Trophoblast cell (in vitro differentiated cells and primary cell): ENCODE data around the gene CENPP.

Experiments used
- DNase-seq, 2 donors: peaks; one replicate each; pipeline ENCODE4 v3.0.0-alpha.2; 2016
- H2AFZ ChIP-seq: 2 replicates; pipeline ENCODE4 v1.6.1; 2013; ENCODE audit warnings: low read length, moderate library complexity, mild to moderate bottlenecking; ENCODE audit not compliant: insufficient read depth, poor library complexity
- H2AK5ac ChIP-seq: 2 replicates; pipeline ENCODE4 v1.6.1; 2013; ENCODE audit warnings: mild to moderate bottlenecking, low read length
- H2BK120ac ChIP-seq: 2 replicates; pipeline ENCODE4 v1.6.1; 2013; ENCODE audit warnings: low read length, mild to moderate bottlenecking, moderate library complexity; ENCODE audit not compliant: insufficient read depth, poor library complexity
- H2BK12ac ChIP-seq: 2 replicates; pipeline ENCODE4 v1.6.1; 2013; ENCODE audit warnings: mild to moderate bottlenecking, low read length, moderate library complexity
- H2BK5ac ChIP-seq: 2 replicates; pipeline ENCODE4 v1.6.1; 2013; ENCODE audit warnings: low read length, low read depth, moderate library complexity, mild to moderate bottlenecking; ENCODE audit not compliant: poor library complexity
- H3K14ac ChIP-seq: 2 replicates; pipeline ENCODE4 v1.6.1; 2013; ENCODE audit warnings: mild to moderate bottlenecking, low read length
- H3K18ac ChIP-seq: 2 replicates; pipeline ENCODE4 v1.6.1; 2013; ENCODE audit warnings: mild to moderate bottlenecking, low read length
- H3K23ac ChIP-seq: 2 replicates; pipeline ENCODE4 v1.6.1; 2013; ENCODE audit warnings: low read length
- H3K27ac ChIP-seq: 2 replicates; pipeline ENCODE4 v1.5.1; 2013; ENCODE audit warnings: low read depth, mild to moderate bottlenecking, inconsistent platforms, low read length, moderate library complexity
- H3K27me3 ChIP-seq: 2 replicates; pipeline ENCODE4 v1.6.1; 2013; ENCODE audit warnings: inconsistent platforms, mild to moderate bottlenecking, low read length, moderate library complexity; ENCODE audit not compliant: insufficient read depth
- H3K36me3 ChIP-seq, 2 experiments: 1 replicate in 1 of 2; 2 replicates in 1 of 2; pipeline ENCODE4 v1.6.1; 2013; ENCODE audit warnings: low read length in 2 of 2, mild to moderate bottlenecking in 2 of 2, moderate library complexity in 1 of 2; ENCODE audit not compliant: insufficient read depth in 2 of 2, control insufficient read depth in 1 of 2
- H3K4ac ChIP-seq: 2 replicates; pipeline ENCODE4 v1.6.1; 2013; ENCODE audit warnings: low read depth, mild to moderate bottlenecking, low read length, moderate library complexity
- H3K4me1 ChIP-seq, 2 experiments: 1 replicate in 1 of 2; 2 replicates in 1 of 2; pipeline ENCODE4 v1.6.1; 2013; ENCODE audit warnings: low read length in 2 of 2, mild to moderate bottlenecking in 2 of 2, moderate library complexity in 1 of 2; ENCODE audit not compliant: insufficient read depth in 2 of 2, control insufficient read depth in 1 of 2
- H3K4me2 ChIP-seq: 2 replicates; pipeline ENCODE4 v1.6.1; 2013; ENCODE audit warnings: inconsistent platforms, mild to moderate bottlenecking, low read length, moderate library complexity
- H3K4me3 ChIP-seq: 2 replicates; pipeline ENCODE4 v1.5.1; 2013; ENCODE audit warnings: mild to moderate bottlenecking, low read depth, low read length, inconsistent platforms
- H3K79me1 ChIP-seq: one replicate; pipeline ENCODE4 v1.6.1; 2013; ENCODE audit warnings: low read length
- H3K79me2 ChIP-seq: 2 replicates; pipeline ENCODE4 v1.6.1; 2013; ENCODE audit warnings: low read length, mild to moderate bottlenecking; ENCODE audit not compliant: control insufficient read depth, insufficient read depth, poor library complexity
- H3K9ac ChIP-seq: 2 replicates; pipeline ENCODE4 v1.6.1; 2013; ENCODE audit warnings: mild to moderate bottlenecking, low read length
- H3K9me3 ChIP-seq: 2 replicates; pipeline ENCODE4 v1.6.1; 2013; ENCODE audit warnings: low read depth, mild to moderate bottlenecking, control low read depth, inconsistent platforms, low read length; ENCODE audit not compliant: insufficient read depth
- H4K12ac ChIP-seq: 2 replicates; pipeline ENCODE4 v1.6.1; 2013; ENCODE audit warnings: low read depth, mild to moderate bottlenecking, low read length, moderate library complexity
- H4K8ac ChIP-seq: 2 replicates; pipeline ENCODE4 v1.6.1; 2013; ENCODE audit warnings: low read depth, mild to moderate bottlenecking, low read length, moderate library complexity
- H4K91ac ChIP-seq: one replicate; pipeline ENCODE4 v1.6.1; 2013; ENCODE audit warnings: low read depth, mild to moderate bottlenecking, low read length, moderate library complexity
- WGBS: extraction: QIAGEN DNeasy Blood & Tissue Kit; methylation state at CpG from one replicate; pipeline ENCODE4 v1.1.7; 2013; ENCODE audit warnings: missing lambda C conversion rate; ENCODE audit not compliant: insufficient read length, insufficient coverage; ENCODE audit errors: extremely low coverage; 5-methylcytosine and 5-hydroxymethylcytosine counted together

Gene CENPP

GRCh38 chr9:92658611-92659010, 332.9 kb downstream of the CENPP start:
- DNase-seq: no peak
- WGBS: no CpG with 5 or more reads among the region's 4 CpGs
- no peaks in the 10 kb centered on the region for H3K27me3 ChIP-seq
- no peaks in the 10 kb centered on the region for H3K9me3 ChIP-seq
- peaks cover 31 to 38% of the 10 kb centered on the region in 2 experiments for H3K36me3 ChIP-seq
- H2AK5ac ChIP-seq: no peak overlapping the region
- no peak overlapping the region for H2BK12ac ChIP-seq
- H3K79me1 ChIP-seq: no peaks in the 10 kb centered on the region
- H3K18ac ChIP-seq: no peak overlapping the region
- no peak overlapping the region for H3K14ac ChIP-seq
- no peak overlapping the region for H4K12ac ChIP-seq
- no peak overlapping the region for H2AFZ ChIP-seq
- no peak overlapping the region for H4K91ac ChIP-seq
- H3K27ac ChIP-seq: no peak overlapping the region
- peaks cover 3% of the 10 kb centered on the region for H3K79me2 ChIP-seq
- H3K4ac ChIP-seq: no peak overlapping the region
- H3K23ac ChIP-seq: no peak overlapping the region
- no peak overlapping the region for H2BK120ac ChIP-seq
- H2BK5ac ChIP-seq: no peak overlapping the region
- H4K8ac ChIP-seq: no peak overlapping the region
- H3K4me3 ChIP-seq: no peak overlapping the region
- H3K4me2 ChIP-seq: no peak overlapping the region
- H3K4me1 ChIP-seq: no peaks in the 10 kb centered on the region
- H3K9ac ChIP-seq: no peak overlapping the region

DNA sequence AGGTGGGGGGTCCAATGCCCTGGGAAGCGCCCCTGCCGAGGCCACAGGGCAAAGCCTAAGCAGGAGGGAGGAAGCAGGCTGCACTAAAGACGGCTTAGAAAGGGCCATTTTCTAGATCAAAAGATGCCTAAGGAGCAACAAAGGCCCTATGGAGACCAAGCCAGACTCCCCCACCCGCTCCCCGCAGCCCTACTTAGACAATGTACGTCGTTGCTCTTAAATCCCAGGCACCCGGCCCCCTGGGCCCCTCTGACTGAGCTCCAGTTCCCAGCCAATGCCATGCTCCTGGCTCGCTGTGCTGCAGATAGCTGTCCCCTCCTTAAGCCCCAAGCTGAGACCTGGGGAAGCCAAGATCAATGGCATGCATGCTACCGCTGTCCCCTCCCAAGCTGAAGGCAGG, 333.8 kb downstream of the CENPP start:
- Histone ChIP-seq H3K4me2 (no peak overlapping the region), H3K14ac (no peak overlapping the region), H3K4ac (no peak overlapping the region), H3K27ac (no peak overlapping the region), H2BK5ac (no peak overlapping the region), H2BK120ac (no peak overlapping the region), H4K8ac (no peak overlapping the region), H3K36me3 (peaks cover 32 to 39% of the 10 kb centered on the region in 2 experiments), H3K9me3 (no peaks in the 10 kb centered on the region), H4K91ac (no peak overlapping the region), H4K12ac (no peak overlapping the region), H3K79me1 (no peaks in the 10 kb centered on the region), H3K79me2 (peaks cover 5% of the 10 kb centered on the region), H3K23ac (no peak overlapping the region), H3K4me3 (no peak overlapping the region), H3K9ac (no peak overlapping the region), H2AK5ac (no peak overlapping the region), H3K4me1 (peaks cover 0 to 5% of the 10 kb centered on the region in 2 experiments), H3K27me3 (no peaks in the 10 kb centered on the region), H2AFZ (no peak overlapping the region), H2BK12ac (no peak overlapping the region), H3K18ac (no peak overlapping the region)
- no peak for DNase-seq
- WGBS: no CpG with 5 or more reads among the region's 10 CpGs

GRCh38 chr9:92660266-92660665, 334.5 kb downstream of the CENPP start:
- peak overlapping the region; percentile 25 for H3K4ac ChIP-seq
- no peak for DNase-seq
- H2BK5ac ChIP-seq: no peak overlapping the region
- no peak overlapping the region for H4K8ac ChIP-seq
- H3K4me3 ChIP-seq: no peak overlapping the region
- H3K36me3 ChIP-seq: peaks cover 26 to 35% of the 10 kb centered on the region in 2 experiments
- no peaks in the 10 kb centered on the region for H3K9me3 ChIP-seq
- peaks cover 2 to 5% of the 10 kb centered on the region in 2 experiments for H3K4me1 ChIP-seq
- H3K79me1 ChIP-seq: no peaks in the 10 kb centered on the region
- no peak overlapping the region for H3K23ac ChIP-seq
- no peak overlapping the region for H2BK12ac ChIP-seq
- no peak overlapping the region for H2BK120ac ChIP-seq
- H3K18ac ChIP-seq: no peak overlapping the region
- no peak overlapping the region for H3K9ac ChIP-seq
- no CpG with 5 or more reads among the region's 4 CpGs for WGBS
- H4K91ac ChIP-seq: no peak overlapping the region
- H3K14ac ChIP-seq: no peak overlapping the region
- peaks cover 7% of the 10 kb centered on the region for H3K79me2 ChIP-seq
- H2AFZ ChIP-seq: no peak overlapping the region
- H3K4me2 ChIP-seq: no peak overlapping the region
- no peak overlapping the region for H2AK5ac ChIP-seq
- no peaks in the 10 kb centered on the region for H3K27me3 ChIP-seq
- H3K27ac ChIP-seq: no peak overlapping the region
- no peak overlapping the region for H4K12ac ChIP-seq

- Histone ChIP-seq H2BK120ac (no peak overlapping the region), H4K91ac (no peak overlapping the region), H3K4me1 (peaks cover 4 to 8% of the 10 kb centered on the region in 2 experiments), H3K4me2 (no peak overlapping the region), H3K18ac (no peak overlapping the region), H2BK5ac (no peak overlapping the region), H3K79me1 (no peaks in the 10 kb centered on the region), H3K36me3 (peaks cover 21 to 28% of the 10 kb centered on the region in 2 experiments), H3K79me2 (peaks cover 7% of the 10 kb centered on the region), H4K12ac (no peak overlapping the region), H3K27ac (no peak overlapping the region), H3K27me3 (no peaks in the 10 kb centered on the region), H3K14ac (no peak overlapping the region), H3K4me3 (no peak overlapping the region), H3K9ac (no peak overlapping the region), H3K9me3 (no peaks in the 10 kb centered on the region), H2AK5ac (no peak overlapping the region), H2AFZ (no peak overlapping the region), H4K8ac (no peak overlapping the region), H3K23ac (no peak overlapping the region), H3K4ac (peak overlapping the region; percentile 77), H2BK12ac (no peak overlapping the region)
- DNase-seq: no peak
- WGBS: no CpG with 5 or more reads among the region's 5 CpGs
Observed at GRCh38 chr9:92661127-92661526, 335.4 kb downstream of the CENPP start.
